HG03045 (cell line): Measurements from ENCODE around the gene CMKLR1.

Source experiments
- ATAC-seq: cut with Tn5 transposase; IDR thresholded peaks from one replicate; pipeline ENCODE4 v1.9.1; 2021; ENCODE audit warnings: mild to moderate bottlenecking, moderate library complexity; ENCODE audit not compliant: unreplicated experiment

CMKLR1 gene

DNA sequence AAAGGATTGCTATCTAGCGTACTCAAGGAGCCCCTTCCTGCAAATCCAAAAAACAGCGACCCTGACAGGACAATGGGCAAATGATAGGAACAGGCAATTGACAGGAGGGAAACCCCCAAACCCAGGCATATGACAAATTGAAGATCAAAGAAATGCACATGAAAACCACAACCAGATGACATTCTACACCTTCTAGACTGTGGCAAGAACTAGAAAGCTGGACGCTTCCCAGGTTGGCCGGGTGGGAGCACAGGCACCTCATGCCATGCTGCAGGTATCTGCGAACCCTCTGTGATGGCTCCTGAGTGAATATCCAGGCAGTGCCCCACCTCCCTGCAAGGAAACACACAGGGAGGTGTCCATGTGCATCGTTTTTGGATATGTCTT, 37.1 kb downstream of the CMKLR1 start:
- ATAC-seq, result no peak

DNA sequence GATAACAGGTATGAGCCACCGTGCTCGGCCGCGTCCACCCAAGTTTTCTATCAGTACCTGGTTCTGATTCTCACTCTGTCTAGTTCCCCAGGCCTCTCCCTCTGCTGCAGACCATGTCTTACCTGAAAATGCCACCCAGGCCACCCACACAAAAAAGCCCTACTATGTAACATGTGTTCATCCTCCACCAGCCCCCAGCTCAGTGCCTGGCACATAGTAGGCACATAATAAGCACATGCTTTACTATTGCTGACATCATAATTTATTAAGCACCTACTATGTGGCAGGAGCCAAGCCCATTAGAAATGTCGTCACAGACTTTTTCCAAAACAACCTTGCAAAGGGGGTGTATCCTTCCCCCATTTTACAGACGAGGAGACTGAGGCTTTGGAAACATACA, 37.8 kb downstream of the CMKLR1 start:
- no peak for ATAC-seq

DNA sequence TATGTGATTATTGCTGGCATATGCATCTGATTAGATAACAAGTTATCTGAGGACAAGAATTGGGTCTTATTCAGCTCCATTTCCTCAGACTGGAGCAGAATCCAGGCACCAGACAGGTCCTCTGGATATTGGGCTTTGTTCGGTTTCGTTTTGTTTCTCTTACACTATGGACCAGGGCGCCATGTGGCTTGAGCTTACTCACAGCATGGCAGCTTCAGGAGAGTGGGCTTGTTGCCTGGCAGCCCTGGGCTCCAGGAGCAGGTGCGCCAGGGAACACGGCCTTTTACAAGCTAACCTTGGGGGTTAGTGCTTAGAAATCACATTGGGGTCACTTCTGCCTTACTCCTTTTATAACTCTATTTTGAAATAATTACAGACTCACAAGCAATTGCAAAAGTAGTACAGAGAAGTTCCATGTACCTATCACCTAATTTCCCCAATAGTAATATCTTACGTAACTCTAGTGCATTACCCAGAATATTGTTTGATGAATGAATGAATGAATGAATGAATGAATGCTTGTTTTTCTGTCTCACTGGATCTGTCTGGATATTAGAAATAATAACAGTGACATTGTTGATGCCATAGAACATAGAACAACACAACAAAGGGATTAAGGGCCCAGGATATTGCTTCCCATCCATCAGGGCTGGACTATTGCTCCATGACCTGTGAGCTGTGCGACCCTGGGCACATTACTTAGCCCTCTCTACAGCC, 39.0 kb downstream of the CMKLR1 start:
- no peak for ATAC-seq

DNA sequence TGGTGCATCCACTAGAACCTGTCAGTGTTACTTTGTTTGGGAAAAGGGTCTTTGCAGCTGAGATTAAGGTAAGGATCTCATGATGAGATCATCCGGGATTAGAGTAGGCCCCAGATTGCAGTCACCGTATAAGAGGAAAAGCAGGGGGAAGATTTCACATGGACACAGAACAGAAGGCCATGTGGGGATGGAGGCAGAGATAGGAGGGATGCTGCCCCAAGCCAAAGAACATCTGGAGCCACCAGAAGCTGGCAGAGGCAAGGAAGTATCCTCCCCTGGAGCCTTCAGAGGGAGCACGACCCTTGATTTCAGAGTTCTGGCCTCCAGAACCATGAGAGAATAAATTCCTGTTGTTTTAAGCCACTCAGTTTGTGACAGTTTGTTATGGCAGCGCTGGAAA, 39.6 kb downstream of the CMKLR1 start:
- no peak for ATAC-seq

DNA sequence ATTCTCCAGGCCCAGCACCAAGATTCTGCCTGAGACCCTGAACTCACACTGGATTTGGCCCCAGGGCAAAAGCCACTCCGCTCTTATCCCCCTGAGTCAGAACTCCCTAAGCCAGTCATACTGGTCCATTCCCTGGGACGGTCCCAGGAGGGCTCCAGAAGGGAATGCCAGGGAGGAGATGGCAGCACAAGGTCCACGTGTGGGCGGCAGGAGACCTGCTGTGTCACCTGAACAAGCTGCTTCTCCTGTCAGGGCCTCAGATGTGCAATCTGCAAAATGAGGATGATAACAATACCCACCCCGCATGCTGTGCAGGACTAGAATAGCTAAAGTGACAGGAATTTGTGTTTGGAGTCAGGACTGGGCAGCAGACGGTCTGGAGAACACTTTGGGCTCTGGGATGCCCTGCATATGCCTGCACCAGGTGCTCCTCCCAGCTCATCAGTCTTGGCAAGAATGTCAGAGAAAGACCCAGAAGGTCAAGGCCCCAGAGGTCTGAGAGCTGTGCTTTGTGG, 40.3 kb downstream of the CMKLR1 start:
- ATAC-seq, result no peak

DNA sequence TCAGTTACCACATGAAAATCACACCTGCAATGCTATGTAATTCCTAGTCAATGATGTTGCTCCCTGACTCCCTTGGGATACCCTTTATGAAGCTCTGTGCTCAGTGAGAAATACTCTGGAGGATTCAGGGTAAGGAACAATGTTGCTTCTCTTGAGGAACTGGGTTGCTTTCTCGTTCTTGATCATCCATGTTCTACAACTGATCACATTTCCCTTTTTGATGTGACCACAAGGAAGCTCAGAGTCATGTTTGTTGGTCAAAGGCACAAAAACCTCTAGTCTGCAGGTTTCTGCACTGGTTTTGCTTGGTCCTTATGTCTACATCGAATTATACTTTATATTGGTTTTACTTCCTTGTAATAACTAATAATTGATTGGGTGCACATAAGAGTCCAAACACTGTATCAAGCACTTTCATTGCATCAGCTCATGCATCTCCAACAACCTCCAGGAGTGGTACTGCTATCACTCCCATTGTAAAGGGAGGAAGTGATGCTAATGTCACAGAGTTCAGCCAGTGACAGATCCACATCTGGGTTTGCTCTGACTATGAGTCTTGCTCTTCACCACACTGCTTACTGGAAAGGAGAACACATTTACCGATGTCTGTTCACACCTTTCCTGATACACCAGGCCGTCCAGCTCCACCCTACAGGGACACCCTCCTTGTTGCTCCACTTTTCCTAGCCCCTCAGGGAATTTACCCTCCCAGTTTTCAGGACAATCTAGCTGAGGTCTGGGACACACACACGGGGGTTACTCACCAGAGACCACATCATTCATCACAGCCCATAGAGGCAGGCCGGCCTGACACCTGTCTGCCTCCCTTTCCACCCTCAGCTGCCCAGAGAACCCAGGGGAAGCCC, 41.0 kb downstream of the CMKLR1 start:
- ATAC-seq, result no peak

DNA sequence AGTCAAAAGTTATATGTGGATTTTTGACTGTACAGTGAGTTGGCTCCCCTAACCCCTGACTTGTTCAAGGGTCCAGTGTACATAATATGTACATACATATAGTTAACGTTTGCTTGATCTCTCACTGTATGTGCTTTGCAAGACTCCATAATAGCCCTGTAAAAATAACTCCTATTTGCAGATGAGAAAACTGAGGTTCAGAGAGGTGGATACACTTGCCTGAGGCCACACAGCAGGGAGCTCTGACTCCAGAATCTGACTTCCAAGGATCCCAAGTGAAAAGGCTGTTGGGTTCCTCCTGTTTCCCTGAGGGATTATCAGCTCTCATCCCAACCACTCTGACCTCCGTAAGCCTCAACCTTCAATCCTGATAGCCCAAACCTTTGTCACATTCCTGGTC, 41.7 kb downstream of the CMKLR1 start:
- no peak for ATAC-seq

DNA sequence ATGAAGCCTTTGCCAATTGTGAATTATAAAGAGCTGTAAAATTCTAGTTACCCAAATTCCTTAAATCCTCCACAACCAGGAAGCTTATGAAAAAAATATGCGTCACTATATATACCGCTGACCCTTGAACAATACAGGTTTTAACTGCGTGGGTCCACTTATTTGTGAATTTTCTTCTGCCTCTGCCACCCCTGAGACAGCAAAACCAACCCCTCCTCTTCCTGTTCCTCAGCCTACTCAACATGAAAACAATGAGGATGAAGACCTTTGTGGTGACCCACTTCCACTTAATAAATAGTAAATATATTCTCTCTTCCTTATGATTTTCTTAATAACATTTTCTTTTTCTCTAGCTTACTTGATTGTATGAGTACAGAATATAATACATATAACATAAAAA, 42.2 kb downstream of the CMKLR1 start:
- ATAC-seq, result no peak

DNA sequence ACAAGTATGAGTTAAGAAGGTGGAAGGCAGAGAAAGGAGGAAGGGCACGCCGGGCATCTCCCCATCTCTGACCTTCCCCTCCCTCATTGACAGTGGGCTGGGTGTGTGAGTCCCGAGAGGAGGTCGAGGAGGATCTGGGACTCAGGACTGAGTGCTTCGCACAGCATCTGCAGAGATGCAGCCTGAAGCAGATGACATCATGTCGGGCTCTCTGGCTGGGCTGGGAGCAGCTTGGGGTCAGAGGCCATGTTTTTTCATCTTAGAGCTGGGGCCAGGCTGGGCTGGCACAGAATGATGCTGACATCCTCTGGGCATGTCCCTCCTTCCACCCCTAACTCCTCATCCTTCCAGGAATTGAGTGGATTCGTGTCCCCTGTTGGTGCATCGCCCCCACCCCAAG, 43.5 kb downstream of the CMKLR1 start:
- ATAC-seq, result no peak

DNA sequence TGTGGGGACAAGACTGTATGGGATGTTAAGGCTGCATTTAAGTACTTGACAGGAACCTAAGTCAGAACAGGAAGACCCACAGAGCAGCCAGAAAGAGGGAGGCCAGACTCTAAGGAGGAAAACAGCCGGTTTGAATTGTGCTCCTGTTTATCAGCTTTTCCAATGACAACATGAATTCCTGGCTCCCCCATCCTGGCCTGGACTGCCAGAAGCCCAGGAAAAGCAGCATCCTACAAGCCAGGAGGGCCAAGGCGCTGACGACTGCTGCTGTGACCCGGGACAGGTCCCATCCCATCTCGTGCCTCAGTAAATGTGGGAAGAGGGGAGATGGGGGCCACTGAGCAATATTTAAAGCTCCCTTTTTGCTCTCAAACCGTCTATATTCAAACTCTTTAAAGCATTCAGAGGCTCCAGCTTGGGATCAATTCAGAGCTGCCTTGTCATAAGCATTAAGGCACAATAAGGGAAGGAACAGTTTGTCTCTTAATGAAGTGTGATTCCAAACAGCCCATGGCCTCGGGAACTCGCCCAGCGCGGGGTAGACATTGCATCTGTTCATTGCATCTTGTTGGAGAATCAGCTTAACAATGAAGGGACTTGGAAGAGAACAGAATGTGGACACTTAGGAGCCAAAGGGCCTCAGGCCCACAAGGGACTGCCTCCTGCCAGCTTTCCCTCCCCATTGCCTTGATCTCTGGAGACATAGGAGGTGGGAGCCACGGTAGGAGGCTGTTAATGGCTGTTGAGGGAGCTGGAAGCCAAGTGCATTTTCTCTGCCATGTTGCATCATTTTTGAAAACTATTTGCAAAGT, 49.6 kb downstream of the CMKLR1 start:
- ATAC-seq, result no peak

DNA sequence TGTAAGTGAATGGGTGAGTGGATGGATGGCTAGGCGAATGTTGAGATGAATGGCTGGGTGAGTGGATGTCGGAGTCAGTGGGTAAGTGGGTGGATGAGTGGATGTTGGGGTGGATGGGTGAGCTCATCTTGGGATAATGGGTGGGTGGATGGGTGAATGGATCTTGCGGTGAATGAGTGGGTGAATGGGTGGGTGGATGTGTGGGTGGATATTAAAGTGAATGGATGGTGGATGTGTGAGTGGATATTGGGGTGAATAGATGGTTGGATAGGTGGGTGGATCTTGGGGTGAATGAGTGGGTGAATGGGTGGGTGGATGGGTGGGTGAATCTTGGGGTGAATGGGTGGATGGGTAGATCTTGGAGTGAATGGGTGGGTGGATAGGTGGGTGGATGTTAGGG, 51.9 kb downstream of the CMKLR1 start:
- no peak for ATAC-seq

DNA sequence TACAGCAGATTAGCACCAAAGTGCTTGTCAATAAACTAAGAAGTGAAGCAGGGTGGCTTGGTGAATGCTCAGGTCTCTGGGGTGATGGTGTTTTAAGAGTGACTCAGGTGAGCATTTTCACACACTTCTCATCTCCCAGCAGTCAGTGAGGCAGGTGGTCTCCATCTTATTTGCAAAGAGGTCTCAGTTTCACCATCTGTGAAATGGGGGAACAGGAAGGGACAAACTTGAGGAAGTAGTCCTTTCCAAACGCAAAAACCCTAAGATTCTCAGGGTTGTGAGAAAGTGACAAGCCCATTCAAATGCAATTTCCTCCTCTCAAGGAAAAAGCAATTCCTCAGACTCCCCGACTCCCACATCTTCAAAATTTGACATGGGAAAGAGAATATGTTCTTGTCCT, 54.1 kb downstream of the CMKLR1 start:
- no peak for ATAC-seq

DNA sequence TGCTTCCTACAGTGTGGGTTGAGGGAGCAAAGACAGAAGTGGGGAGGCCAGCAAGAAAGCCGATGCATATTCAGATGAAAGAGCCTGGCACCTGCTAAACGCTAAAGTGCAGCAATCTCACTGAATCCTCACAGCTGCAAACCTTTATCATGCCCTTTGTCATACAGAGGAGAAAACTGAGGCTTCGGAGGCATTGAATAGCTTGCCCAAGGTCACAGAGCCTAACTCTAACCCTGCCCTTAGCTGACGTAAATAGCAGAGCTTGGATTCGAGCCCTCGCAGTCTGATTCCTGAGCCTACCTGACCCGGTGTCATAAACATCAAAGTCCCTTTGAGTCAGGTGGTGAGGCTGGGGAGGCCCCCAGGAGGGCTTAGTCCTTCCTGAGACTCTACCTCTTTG, 54.9 kb downstream of the CMKLR1 start:
- no peak for ATAC-seq

DNA sequence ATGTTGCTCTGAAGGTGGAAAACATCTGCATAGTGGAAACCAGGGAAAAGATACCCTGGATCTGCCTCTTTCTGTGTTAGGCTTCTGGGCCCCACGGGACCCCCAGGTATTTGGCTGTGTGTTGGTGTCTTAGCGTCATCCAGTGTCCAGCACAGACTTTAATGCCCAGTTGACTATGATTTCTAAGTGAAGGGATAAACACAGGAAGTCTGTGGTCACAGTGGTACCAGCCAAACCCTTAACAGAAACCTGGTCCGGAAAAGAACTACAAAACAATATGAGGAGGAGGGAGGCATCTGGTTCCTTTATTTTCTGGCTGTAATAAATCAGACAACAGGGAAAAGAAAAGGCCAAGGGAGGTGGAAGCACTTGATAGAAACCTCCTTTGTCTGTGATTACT, 56.4 kb downstream of the CMKLR1 start:
- ATAC-seq, result no peak

DNA sequence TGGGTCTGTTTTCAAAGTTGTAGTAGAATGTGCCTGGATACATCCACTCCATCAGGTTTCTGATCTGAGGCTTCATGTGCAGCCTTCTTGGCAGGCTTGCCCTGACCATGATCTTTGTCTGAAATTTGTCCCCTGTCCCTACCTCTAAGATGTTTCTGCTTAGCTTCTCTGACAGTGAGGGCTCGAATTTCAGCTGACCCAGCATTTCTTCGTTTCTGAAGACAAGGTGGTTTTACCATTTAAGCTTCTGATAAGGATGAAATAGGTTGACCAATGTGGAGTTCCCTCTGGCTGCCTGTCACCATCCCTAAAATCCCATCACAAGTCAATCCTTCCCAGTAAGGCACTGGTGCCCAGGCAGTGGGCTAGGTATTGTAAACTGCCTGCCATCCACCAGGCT, 57.0 kb downstream of the CMKLR1 start:
- ATAC-seq, result no peak

DNA sequence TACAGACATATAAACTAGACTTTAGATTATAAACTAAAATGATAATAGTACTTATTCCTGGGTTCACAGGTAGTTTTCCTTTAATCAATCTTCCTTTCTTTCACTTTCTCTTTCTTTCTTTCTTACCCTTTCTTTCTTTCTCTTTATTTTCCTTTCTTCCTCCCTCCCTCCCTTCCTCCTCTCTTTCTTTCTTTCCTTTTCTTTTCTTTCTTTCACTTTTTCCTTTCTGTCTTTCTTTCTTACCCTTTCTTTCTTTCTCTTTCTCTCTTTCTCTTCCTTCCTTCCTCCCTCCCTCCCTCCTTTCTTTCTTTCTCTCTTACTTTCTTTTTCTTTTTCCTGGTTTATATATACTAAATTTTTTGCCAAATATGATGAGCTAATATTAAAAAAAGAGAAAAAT, 61.5 kb downstream of the CMKLR1 start:
- ATAC-seq, result no peak

DNA sequence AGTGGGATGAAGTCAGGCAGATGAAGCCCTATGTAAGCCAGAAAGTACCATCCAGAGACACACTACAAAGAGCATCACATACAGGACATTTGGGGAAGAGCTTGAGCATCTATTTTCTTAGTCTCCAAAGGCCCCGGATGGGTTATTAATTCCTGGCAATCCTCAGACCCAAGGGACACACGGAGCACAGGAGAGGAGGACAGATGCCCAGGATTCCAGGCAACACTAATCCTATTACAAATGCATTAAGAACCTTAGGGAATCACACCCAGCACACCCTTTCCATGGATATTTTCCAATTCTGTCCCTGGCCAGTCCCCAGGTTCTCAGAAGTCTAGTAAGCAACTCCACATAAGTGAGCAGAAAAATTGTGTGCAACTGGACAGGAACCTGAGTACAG, 65.9 kb downstream of the CMKLR1 start:
- ATAC-seq, result no peak

DNA sequence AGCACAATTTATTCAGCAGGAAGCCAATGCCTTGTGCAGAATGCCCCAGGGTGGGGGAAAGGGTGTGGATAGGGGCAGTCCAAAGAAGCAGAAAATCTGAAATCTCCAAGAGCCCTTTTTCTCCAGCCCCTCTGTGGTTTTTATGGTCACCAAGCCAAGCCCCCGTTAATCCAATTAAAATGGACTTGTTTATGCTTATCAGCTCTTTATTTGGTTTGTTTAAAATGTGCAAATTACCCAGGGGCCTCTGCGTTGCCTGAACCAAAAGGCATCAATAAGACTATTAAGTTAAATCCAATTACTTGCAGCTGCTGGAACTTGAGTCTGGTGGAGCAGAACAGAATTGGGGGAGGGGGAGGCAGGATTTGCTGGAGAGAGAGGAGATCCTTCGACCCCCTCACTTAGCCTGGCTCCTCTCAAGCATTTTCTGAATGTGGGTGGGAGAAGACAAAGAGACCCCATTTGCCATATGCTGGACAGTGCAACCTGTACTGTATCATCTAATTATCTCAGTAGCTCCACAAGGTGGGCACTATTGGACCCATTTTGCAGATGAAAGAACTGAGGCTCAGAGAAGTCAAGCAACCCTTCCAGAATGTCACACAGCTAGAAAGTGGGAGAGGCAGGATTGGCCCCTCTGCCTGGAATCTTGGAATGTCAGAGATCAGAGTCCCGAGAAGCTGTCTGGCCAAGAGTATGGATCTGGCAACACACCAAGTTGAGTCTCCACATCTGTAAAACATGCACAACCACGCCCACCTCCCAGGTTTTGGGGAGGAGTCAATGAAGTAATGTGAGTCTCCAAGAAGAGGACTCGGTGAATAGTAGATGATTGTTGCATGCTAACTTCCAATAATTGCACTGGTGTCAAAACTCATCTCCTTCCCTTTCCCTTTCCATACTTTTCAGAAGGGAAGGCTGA, 66.9 kb downstream of the CMKLR1 start:
- no peak for ATAC-seq

DNA sequence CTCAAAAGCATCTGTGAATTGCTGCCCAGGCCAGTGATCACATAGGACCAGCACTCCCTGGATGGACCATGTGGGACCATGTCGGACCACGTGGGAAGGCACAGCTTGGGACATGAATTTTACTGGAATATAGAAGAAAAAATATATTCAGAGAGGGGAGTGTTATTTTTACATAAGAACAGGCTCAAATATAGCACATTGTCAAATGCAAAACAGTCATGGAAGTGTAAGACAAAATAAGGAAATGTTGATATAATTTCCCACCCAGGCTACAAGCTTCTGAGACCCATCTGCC, 68.3 kb downstream of the CMKLR1 start:
- ATAC-seq, result no peak

DNA sequence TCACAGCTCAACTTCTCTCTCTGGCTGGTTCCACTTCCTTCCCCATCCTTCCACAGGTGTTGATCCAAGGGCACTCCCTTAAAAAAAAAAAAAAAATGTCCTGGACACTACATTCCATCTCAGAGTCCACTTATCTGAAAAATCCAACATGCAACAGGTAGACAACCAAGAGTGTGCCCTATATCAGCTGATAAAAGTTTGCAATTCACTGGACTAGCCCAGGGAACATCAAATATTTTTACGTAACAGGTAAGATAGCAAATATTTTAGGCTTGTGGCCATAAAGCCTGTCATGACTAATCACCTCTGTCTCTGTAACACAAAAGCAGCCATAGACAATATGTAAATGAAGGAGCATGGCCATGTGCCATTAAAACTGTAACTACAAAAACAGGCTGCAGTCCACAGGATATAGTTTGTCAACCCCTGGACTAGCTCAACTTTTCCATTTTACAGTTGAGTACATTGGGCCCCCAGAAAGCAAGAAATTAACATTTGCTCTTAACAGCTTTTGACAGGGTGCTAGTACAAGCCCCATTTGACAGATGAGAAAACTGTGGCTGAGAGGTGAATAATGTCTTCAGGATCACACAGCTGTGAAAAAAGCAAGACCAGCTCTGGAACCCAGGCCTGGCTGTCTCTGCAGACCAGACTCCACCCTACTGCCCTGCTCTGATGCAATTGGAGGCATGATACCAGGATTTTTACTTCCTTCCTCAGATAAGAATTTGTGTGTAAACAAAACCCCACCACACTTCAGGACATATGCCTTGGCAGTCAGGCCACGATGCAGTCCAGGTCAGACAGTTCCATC, 68.9 kb downstream of the CMKLR1 start:
- ATAC-seq, result no peak
